Neural progenitor cell (in vitro differentiated cells): ENCODE results near the gene ARHGEF18.

Experiments used
- EZH2phosphoT487 ChIP-seq: fragments of 200-600 bp; sonication (generic); IDR thresholded peaks from 2 replicates; pipeline ENCODE4 v1.6.1; 2017; ENCODE audit warnings: antibody characterized with exemption
- TF ChIP-seq, protein P1 (sequence below): fragments of 200-600 bp; sonication (generic); IDR thresholded peaks from 2 replicates; pipeline ENCODE4 v1.5.1; 2017; ENCODE audit warnings: antibody characterized with exemption, mild to moderate bottlenecking

DNA sequence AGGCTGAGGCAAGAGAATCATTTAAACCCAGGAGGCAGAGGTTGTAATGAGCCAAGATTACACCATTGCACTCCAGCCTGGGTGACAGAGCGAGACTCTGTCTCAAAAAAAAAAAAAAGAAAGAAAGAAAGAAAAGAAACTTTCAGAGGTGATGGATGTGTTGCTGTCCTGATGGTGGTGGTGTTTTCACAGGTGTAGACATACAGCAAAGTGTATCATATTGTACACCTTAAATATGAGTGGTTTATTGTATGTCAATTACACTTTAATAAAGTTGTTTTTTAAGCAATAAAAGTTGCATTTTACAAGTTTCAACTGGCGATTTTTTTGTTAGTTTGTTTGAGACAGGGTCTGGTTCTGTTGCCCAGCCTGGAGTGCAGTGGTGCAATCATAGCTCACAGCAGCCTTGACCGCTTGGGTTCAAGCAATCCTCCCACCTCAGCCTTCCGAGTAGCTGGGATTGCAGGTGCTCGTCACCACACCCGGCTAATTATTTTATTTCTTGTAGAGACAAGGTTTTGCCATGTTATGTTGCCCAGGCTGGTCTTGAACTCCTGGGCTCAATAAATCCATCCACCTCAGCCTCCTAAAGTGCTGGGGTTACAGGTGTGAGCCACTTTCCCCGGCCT is 41.0 kb upstream of the ARHGEF18 start:
- TF ChIP-seq EZH2phosphoT487: no peak
- TF ChIP-seq, protein P1, sequence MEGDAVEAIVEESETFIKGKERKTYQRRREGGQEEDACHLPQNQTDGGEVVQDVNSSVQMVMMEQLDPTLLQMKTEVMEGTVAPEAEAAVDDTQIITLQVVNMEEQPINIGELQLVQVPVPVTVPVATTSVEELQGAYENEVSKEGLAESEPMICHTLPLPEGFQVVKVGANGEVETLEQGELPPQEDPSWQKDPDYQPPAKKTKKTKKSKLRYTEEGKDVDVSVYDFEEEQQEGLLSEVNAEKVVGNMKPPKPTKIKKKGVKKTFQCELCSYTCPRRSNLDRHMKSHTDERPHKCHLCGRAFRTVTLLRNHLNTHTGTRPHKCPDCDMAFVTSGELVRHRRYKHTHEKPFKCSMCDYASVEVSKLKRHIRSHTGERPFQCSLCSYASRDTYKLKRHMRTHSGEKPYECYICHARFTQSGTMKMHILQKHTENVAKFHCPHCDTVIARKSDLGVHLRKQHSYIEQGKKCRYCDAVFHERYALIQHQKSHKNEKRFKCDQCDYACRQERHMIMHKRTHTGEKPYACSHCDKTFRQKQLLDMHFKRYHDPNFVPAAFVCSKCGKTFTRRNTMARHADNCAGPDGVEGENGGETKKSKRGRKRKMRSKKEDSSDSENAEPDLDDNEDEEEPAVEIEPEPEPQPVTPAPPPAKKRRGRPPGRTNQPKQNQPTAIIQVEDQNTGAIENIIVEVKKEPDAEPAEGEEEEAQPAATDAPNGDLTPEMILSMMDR: no peak
